ENCODE data around the gene SERTAD4. TPM values are rescaled to one million over a fixed set of nuclear protein-coding genes. Genes with fewer than 3 reads are reported as not detected.

SERTAD4 gene
- total and polyA plus RNA-seq, 2 of the 8 experiments (the other 6 are each of a cell fraction or from before 2014, with no cell fraction given) = 0.54 to 3.2 TPM

- peaks cover 2 to 19% (median 9%) of the 10 kb centered on the region in 4 experiments; a peak in 6 of 7 replicates for H3K4me1 ChIP-seq (replicated peaks in 1 of 4; ENCODE audit: control insufficient read depth in 3 of 4, insufficient read depth in 4 of 4, low read length in 3 of 4)
- H3K27me3 ChIP-seq (replicated peaks in 1 of 4; ENCODE audit: control insufficient read depth in 3 of 4, extremely low read depth in 1 of 4, insufficient read depth in 3 of 4, low read length in 3 of 4) = peaks cover 2 to 57% (median 27%) of the 10 kb centered on the region in 4 experiments
These were observed 2.9 kb downstream of the SERTAD4 start for GRCh38 chr1:210235363-210236053.

More at GRCh38 chr1:210235363-210236053, 2.9 kb downstream of the SERTAD4 start:
- Histone ChIP-seq H3K23ac (ENCODE audit: insufficient read length) (no peak overlapping the region), H3K4me3 (ENCODE audit: extremely low read depth in 1 of 4, insufficient read depth in 2 of 4, low read depth in 3 of 4, low read length in 4 of 4) (no peak overlapping the region), H2BK15ac (ENCODE audit: low read length) (no peak overlapping the region), H4K20me1 (replicated peaks in 1 of 2; ENCODE audit: control insufficient read depth in 1 of 2, insufficient read depth in 2 of 2, low read length in 2 of 2) (peaks cover 0 to 2% of the 10 kb centered on the region in 2 experiments), H3K27ac (ENCODE audit: low read depth, low read length) (no peak overlapping the region), H3K23me2 (ENCODE audit: low read depth, low read length) (peaks cover 13% of the 10 kb centered on the region; the same call in 1 of the 2 replicates), H3K79me1 (ENCODE audit: low read depth, low read length) (no peaks in the 10 kb centered on the region), H3K79me2 (ENCODE audit: control insufficient read depth in 1 of 2, insufficient read depth in 2 of 2, low read length in 2 of 2) (no peaks in the 10 kb centered on the region), H3K9me3 (ENCODE audit: insufficient read depth in 2 of 2, low read depth in 1 of 2, low read length in 1 of 2) (no peaks in the 10 kb centered on the region), H3K56ac (replicated peaks; ENCODE audit: insufficient read length, low read depth, low read length) (no peak overlapping the region), H3K18ac (ENCODE audit: extremely low read depth, low read length) (no peak overlapping the region), H2BK5ac (ENCODE audit: low read depth, low read length) (no peak overlapping the region), H3K36me3 (ENCODE audit: control insufficient read depth in 2 of 4, insufficient read depth in 4 of 4, low read length in 3 of 4) (no peaks in the 10 kb centered on the region), H2AFZ (ENCODE audit: low read length) (no peak overlapping the region), H2BK120ac (replicated peaks; ENCODE audit: low read depth, low read length) (no peak overlapping the region), H4K91ac (replicated peaks; ENCODE audit: insufficient read length, low read length) (no peak overlapping the region), H4K8ac (ENCODE audit: extremely low read depth, insufficient read depth, low read length) (no peak overlapping the region), H3K4me2 (ENCODE audit: insufficient read depth in 1 of 2, low read depth in 2 of 2, low read length in 2 of 2) (no peak overlapping the region; a peak in 1 of 4 replicates), H2AK5ac (ENCODE audit: low read depth, low read length) (no peak overlapping the region), H3K4ac (replicated peaks; ENCODE audit: insufficient read length, low read depth, low read length) (no peak overlapping the region), H4K5ac (ENCODE audit: insufficient read length, low read depth, low read length) (no peak overlapping the region), H2BK20ac (ENCODE audit: low read length) (no peak overlapping the region), H3K9ac (replicated peaks in 1 of 4; ENCODE audit: extremely low read depth in 1 of 4, low read depth in 3 of 4, low read length in 3 of 4) (no peak overlapping the region), H3K14ac (ENCODE audit: insufficient read length) (no peak overlapping the region), H2BK12ac (ENCODE audit: low read depth, low read length) (no peak overlapping the region)
- TF ChIP-seq YY1 (IDR thresholded peaks at IDR 0.05; ENCODE audit: low read depth, low read length) (no peak), SRF (IDR thresholded peaks at IDR 0.05; ENCODE audit: low read depth, low read length) (no peak), GABPA (IDR thresholded peaks at IDR 0.05; ENCODE audit: borderline replicate concordance, insufficient read depth, low read length) (no peak), CHD2 (IDR thresholded peaks at IDR 0.05; ENCODE audit: low read length) (no peak), TBP (IDR thresholded peaks at IDR 0.05; ENCODE audit: low read depth, low read length) (no peak), SIRT6 (IDR thresholded peaks at IDR 0.05; ENCODE audit: low read length) (no peak), SUZ12 (IDR thresholded peaks at IDR 0.05; ENCODE audit: low read length) (no peak), CEBPB (IDR thresholded peaks at IDR 0.05; ENCODE audit: low read depth, low read length) (no peak), SP4 (IDR thresholded peaks at IDR 0.05; ENCODE audit: low read length) (no peak), POLR2A (IDR thresholded peaks at IDR 0.05; ENCODE audit: control extremely low read depth in 1 of 2, low read depth in 2 of 2, low read length in 2 of 2) (no peak)
- TF ChIP-seq, protein P1, sequence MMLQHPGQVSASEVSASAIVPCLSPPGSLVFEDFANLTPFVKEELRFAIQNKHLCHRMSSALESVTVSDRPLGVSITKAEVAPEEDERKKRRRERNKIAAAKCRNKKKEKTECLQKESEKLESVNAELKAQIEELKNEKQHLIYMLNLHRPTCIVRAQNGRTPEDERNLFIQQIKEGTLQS (IDR thresholded peaks at IDR 0.05; ENCODE audit: insufficient read depth, low read depth, low read length) = no peak
- ChIA-PET CTCF (ENCODE audit: partially characterized antibody) (interaction anchor here (0.9 to 1.0 kb wide), 2 partner anchors 72 to 93 kb away, joined by 3 read pairs; no protein-coding TSS in a partner anchor), POLR2A (ENCODE audit: partially characterized antibody) (interaction anchor here (1.2 to 1.3 kb wide), 3 partner anchors 15 to 138 kb away, joined by 4 to 5 read pairs (median 4); no protein-coding TSS in a partner anchor)
- DNase-seq (ENCODE audit: low read depth in 1 of 2, low spot score in 2 of 2) = no peak
- 92% methylated on average over 3 of the region's 3 CpGs; no CpG with 5 or more reads in 1 of the 2 experiments for WGBS, 2 experiments (ENCODE audit: extremely low coverage in 1 of 2, insufficient coverage in 1 of 2, insufficient read length in 1 of 2, insufficient replicate concordance in 2 of 2, low coverage in 1 of 2, low lambda C conversion rate in 2 of 2, missing lambda C conversion rate in 1 of 2)
- no peak for FAIRE-seq

All from H1 (cell line).